Activated T-helper 17 cell treated with anti-CD3 and anti-CD28 coated beads, Interleukin-2, amount 50 U/mL, for 72 hours (primary cell): ENCODE results near the gene GOLPH3. TPM values are rescaled to one million over a fixed set of nuclear protein-coding genes. Genes with fewer than 3 reads are reported as not detected.

ENCODE experiments used
- ATAC-seq: fragments of 150-1000 bp; cut with Tn5 transposase; replicated peaks from 2 replicates; pipeline ENCODE4 v1.10.0; 2021; ENCODE audit warnings: mild to moderate bottlenecking, moderate library complexity
- H3K27ac Mint-ChIP-seq: one replicate; pipeline ENCODE4 v1.8.0; 2022; ENCODE audit warnings: mixed read lengths
- H3K27me3 Mint-ChIP-seq: one replicate; pipeline ENCODE4 v1.8.0; 2022; ENCODE audit warnings: mixed read lengths
- H3K36me3 Mint-ChIP-seq: one replicate; pipeline ENCODE4 v1.8.0; 2022; ENCODE audit warnings: low read depth, mild to moderate bottlenecking, mixed read lengths
- H3K4me1 Mint-ChIP-seq: one replicate; pipeline ENCODE4 v1.8.0; 2022; ENCODE audit warnings: mixed read lengths
- H3K4me3 Mint-ChIP-seq: one replicate; pipeline ENCODE4 v1.8.0; 2022; ENCODE audit warnings: mild to moderate bottlenecking, mixed read lengths
- H3K9me3 Mint-ChIP-seq: one replicate; pipeline ENCODE4 v1.8.0; 2022; ENCODE audit warnings: mixed read lengths
- total RNA-seq, 2 donors: library from RNA; stranded (reverse); gene quantifications; one replicate each; pipeline ENCODE4 v1.2.3, GENCODE V29; 2022

The GOLPH3 gene
- total RNA-seq, 2 donors from 2014 or later, result 51.7 to 74.1 TPM

GRCh38 chr5:32157078-32157477 is 17.0 kb downstream of the GOLPH3 start:
- Mint-ChIP-seq H3K27me3 (no peaks in the 10 kb centered on the region), H3K9me3 (no peaks in the 10 kb centered on the region), H3K36me3 (peaks cover 14% of the 10 kb centered on the region), H3K4me1 (peaks cover 15% of the 10 kb centered on the region), H3K4me3 (no peak overlapping the region), H3K27ac (no peak overlapping the region)
- ATAC-seq, result no peak

GRCh38 chr5:32156635-32157034 is 17.5 kb downstream of the GOLPH3 start:
- H3K4me1 Mint-ChIP-seq, result peaks cover 19% of the 10 kb centered on the region
- H3K9me3 Mint-ChIP-seq, result no peaks in the 10 kb centered on the region
- H3K36me3 Mint-ChIP-seq, result peaks cover 18% of the 10 kb centered on the region
- no peak for ATAC-seq
- no peaks in the 10 kb centered on the region for H3K27me3 Mint-ChIP-seq
- H3K27ac Mint-ChIP-seq, result no peak overlapping the region
- no peak overlapping the region for H3K4me3 Mint-ChIP-seq

GRCh38 chr5:32155211-32155610 is 18.9 kb downstream of the GOLPH3 start:
- peaks cover 16% of the 10 kb centered on the region for H3K4me1 Mint-ChIP-seq
- ATAC-seq, result no peak
- no peaks in the 10 kb centered on the region for H3K27me3 Mint-ChIP-seq
- no peaks in the 10 kb centered on the region for H3K9me3 Mint-ChIP-seq
- H3K4me3 Mint-ChIP-seq, result no peak overlapping the region
- H3K36me3 Mint-ChIP-seq, result peaks cover 25% of the 10 kb centered on the region
- H3K27ac Mint-ChIP-seq, result no peak overlapping the region

GRCh38 chr5:32153723-32154122 is 20.4 kb downstream of the GOLPH3 start:
- H3K27me3 Mint-ChIP-seq, result no peaks in the 10 kb centered on the region
- no peak for ATAC-seq
- H3K27ac Mint-ChIP-seq, result no peak overlapping the region
- H3K9me3 Mint-ChIP-seq, result no peaks in the 10 kb centered on the region
- no peak overlapping the region for H3K4me3 Mint-ChIP-seq
- H3K4me1 Mint-ChIP-seq, result peaks cover 18% of the 10 kb centered on the region
- H3K36me3 Mint-ChIP-seq, result peaks cover 35% of the 10 kb centered on the region

GRCh38 chr5:32151198-32151597 is 22.9 kb downstream of the GOLPH3 start:
- no peaks in the 10 kb centered on the region for H3K27me3 Mint-ChIP-seq
- no peak overlapping the region for H3K4me3 Mint-ChIP-seq
- no peak overlapping the region for H3K27ac Mint-ChIP-seq
- peaks cover 42% of the 10 kb centered on the region for H3K36me3 Mint-ChIP-seq
- H3K9me3 Mint-ChIP-seq, result no peaks in the 10 kb centered on the region
- ATAC-seq, result no peak
- peaks cover 22% of the 10 kb centered on the region for H3K4me1 Mint-ChIP-seq

- no peaks in the 10 kb centered on the region for H3K9me3 Mint-ChIP-seq
- no peak for ATAC-seq
- peaks cover 47% of the 10 kb centered on the region for H3K36me3 Mint-ChIP-seq
- no peak overlapping the region for H3K27ac Mint-ChIP-seq
- no peak overlapping the region for H3K4me3 Mint-ChIP-seq
- peaks cover 26% of the 10 kb centered on the region for H3K4me1 Mint-ChIP-seq
- H3K27me3 Mint-ChIP-seq, result no peaks in the 10 kb centered on the region
Measured at GRCh38 chr5:32150366-32150765, 23.8 kb downstream of the GOLPH3 start.

GRCh38 chr5:32147959-32148358 is 26.2 kb downstream of the GOLPH3 start:
- no peak overlapping the region for H3K4me3 Mint-ChIP-seq
- H3K36me3 Mint-ChIP-seq, result peaks cover 58% of the 10 kb centered on the region

GRCh38 chr5:32147236-32147635 is 26.9 kb downstream of the GOLPH3 start:
- no peaks in the 10 kb centered on the region for H3K27me3 Mint-ChIP-seq
- peaks cover 55% of the 10 kb centered on the region for H3K36me3 Mint-ChIP-seq
- H3K4me1 Mint-ChIP-seq, result peaks cover 21% of the 10 kb centered on the region
- no peak overlapping the region for H3K27ac Mint-ChIP-seq
- ATAC-seq, result no peak
- no peak overlapping the region for H3K4me3 Mint-ChIP-seq
- no peaks in the 10 kb centered on the region for H3K9me3 Mint-ChIP-seq

More at GRCh38 chr5:32147959-32148358, 26.2 kb downstream of the GOLPH3 start:
- H3K27me3 Mint-ChIP-seq, result no peaks in the 10 kb centered on the region
- no peaks in the 10 kb centered on the region for H3K9me3 Mint-ChIP-seq
- ATAC-seq, result no peak
- no peak overlapping the region for H3K27ac Mint-ChIP-seq
- H3K4me1 Mint-ChIP-seq, result peaks cover 22% of the 10 kb centered on the region

- Mint-ChIP-seq H3K4me1 (peaks cover 16% of the 10 kb centered on the region), H3K27me3 (no peaks in the 10 kb centered on the region), H3K27ac (peak overlapping the region; percentile 73), H3K9me3 (no peaks in the 10 kb centered on the region), H3K4me3 (no peak overlapping the region), H3K36me3 (peaks cover 55% of the 10 kb centered on the region)
- ATAC-seq, result no peak
Measured at GRCh38 chr5:32145378-32145777, 28.7 kb downstream of the GOLPH3 start.

GRCh38 chr5:32144378-32145207 is 29.5 kb downstream of the GOLPH3 start:
- H3K27ac Mint-ChIP-seq, result peak overlapping the region; percentile 73
- H3K27me3 Mint-ChIP-seq, result no peaks in the 10 kb centered on the region
- peaks cover 20% of the 10 kb centered on the region for H3K4me1 Mint-ChIP-seq
- H3K9me3 Mint-ChIP-seq, result no peaks in the 10 kb centered on the region
- peaks cover 62% of the 10 kb centered on the region for H3K36me3 Mint-ChIP-seq
- ATAC-seq, result no peak
- no peak overlapping the region for H3K4me3 Mint-ChIP-seq

- Mint-ChIP-seq H3K36me3 (peaks cover 62% of the 10 kb centered on the region), H3K4me3 (no peak overlapping the region), H3K27ac (no peak overlapping the region), H3K9me3 (no peaks in the 10 kb centered on the region), H3K4me1 (peaks cover 23% of the 10 kb centered on the region), H3K27me3 (no peaks in the 10 kb centered on the region)
- no peak for ATAC-seq
Measured at GRCh38 chr5:32143617-32144377, 30.3 kb downstream of the GOLPH3 start.

GRCh38 chr5:32138839-32139493 is 35.2 kb downstream of the GOLPH3 start:
- peak overlapping the region; percentile 60 for H3K4me3 Mint-ChIP-seq
- peaks cover 79% of the 10 kb centered on the region for H3K36me3 Mint-ChIP-seq
- peak overlapping the region; percentile 68 for H3K27ac Mint-ChIP-seq
- no peaks in the 10 kb centered on the region for H3K9me3 Mint-ChIP-seq
- peak; percentile 97 for ATAC-seq
- peaks cover 15% of the 10 kb centered on the region for H3K4me1 Mint-ChIP-seq
- no peaks in the 10 kb centered on the region for H3K27me3 Mint-ChIP-seq

- no peak for ATAC-seq
- no peaks in the 10 kb centered on the region for H3K27me3 Mint-ChIP-seq
- no peak overlapping the region for H3K4me3 Mint-ChIP-seq
- H3K4me1 Mint-ChIP-seq, result peaks cover 19% of the 10 kb centered on the region
- no peaks in the 10 kb centered on the region for H3K9me3 Mint-ChIP-seq
- no peak overlapping the region for H3K27ac Mint-ChIP-seq
- H3K36me3 Mint-ChIP-seq, result peaks cover 92% of the 10 kb centered on the region
Measured at GRCh38 chr5:32136342-32136741, 37.8 kb downstream of the GOLPH3 start.

- H3K4me1 Mint-ChIP-seq, result peaks cover 29% of the 10 kb centered on the region
- H3K27me3 Mint-ChIP-seq, result no peaks in the 10 kb centered on the region
- H3K9me3 Mint-ChIP-seq, result no peaks in the 10 kb centered on the region
- no peak for ATAC-seq
- H3K4me3 Mint-ChIP-seq, result no peak overlapping the region
- peak overlapping the region; percentile 2 for H3K27ac Mint-ChIP-seq
- peaks cover 92% of the 10 kb centered on the region for H3K36me3 Mint-ChIP-seq
Measured at GRCh38 chr5:32135086-32135485, 39.0 kb downstream of the GOLPH3 start.
